Measurements from ENCODE around the gene SEMA4G. TPM values are rescaled to one million over a fixed set of nuclear protein-coding genes. Genes with fewer than 3 reads are reported as not detected.
A peak's percentile ranks its signal among the peaks of the same experiment; 100 is the strongest.

SEMA4G gene
- total RNA-seq, 1 experiment from 2014 or later: 8.5 TPM

GRCh38 chr10:100968863-100969186, 479 bp upstream of the SEMA4G start:
- Histone ChIP-seq H2AK5ac (ENCODE audit: insufficient read length, low read length) (no peak overlapping the region), H4K5ac (ENCODE audit: insufficient read length, low read depth, low read length) (no peak overlapping the region), H3K79me1 (ENCODE audit: insufficient read depth, low read depth, low read length, poor library complexity, severe bottlenecking) (no peaks in the 10 kb centered on the region), H3K56ac (ENCODE audit: insufficient read length, low read depth, low read length) (no peak overlapping the region), H2AFZ (ENCODE audit: low read length) (no peak overlapping the region), H2BK15ac (ENCODE audit: low read depth, low read length) (no peak overlapping the region), H3K18ac (ENCODE audit: insufficient read length, low read depth, low read length) (no peak overlapping the region), H4K20me1 (ENCODE audit: control insufficient read depth, insufficient read depth, insufficient read length) (no peaks in the 10 kb centered on the region), H2BK5ac (ENCODE audit: insufficient read length, low read length) (no peak overlapping the region), H2BK120ac (ENCODE audit: low read depth, low read length, poor library complexity, severe bottlenecking) (no peak overlapping the region), H3K14ac (ENCODE audit: insufficient read depth, low read length) (0 out of 2 replicates have a peak overlapping the region, but pooled peaks have one; percentile 26), H3K9me3 (ENCODE audit: control insufficient read depth, low read depth, low read length) (no peaks in the 10 kb centered on the region), H3K27ac (ENCODE audit: insufficient read length, low read depth, low read length) (no peak overlapping the region), H3K27me3 (ENCODE audit: insufficient read depth, low read length) (no peaks in the 10 kb centered on the region), H3K4me2 (ENCODE audit: insufficient read depth, insufficient read length, low read length) (peak overlapping the region; percentile 95), H2BK12ac (ENCODE audit: insufficient read length, low read depth, low read length) (no peak overlapping the region), H3K4ac (ENCODE audit: low read depth, low read length) (no peak overlapping the region), H3K23ac (ENCODE audit: insufficient read length, low read depth, low read length) (no peak overlapping the region), H3K23me2 (ENCODE audit: insufficient read length, low read depth, low read length, poor library complexity, severe bottlenecking) (peaks cover 12% of the 10 kb centered on the region), H2BK20ac (ENCODE audit: low read depth, low read length, poor library complexity, severe bottlenecking) (no peak overlapping the region), H3K4me1 (ENCODE audit: insufficient read depth, low read length) (no peaks in the 10 kb centered on the region), H3K9ac (ENCODE audit: extremely low read depth, insufficient read length, low read length) (no peak overlapping the region), H3K79me2 (ENCODE audit: insufficient read depth, low read length) (no peaks in the 10 kb centered on the region), H4K91ac (ENCODE audit: insufficient read length, low read depth, low read length) (no peak overlapping the region), H3T11ph (ENCODE audit: low read length) (no peak overlapping the region), H4K8ac (replicated peaks; ENCODE audit: insufficient read length, low read depth, low read length) (no peak overlapping the region)
- H3K27ac Mint-ChIP-seq: no peak overlapping the region
- no peak for DNase-seq
- no peak for TF ChIP-seq CTCF (conservative IDR thresholded peaks at IDR 0.05)
- peaks cover 32 to 34% of the 10 kb centered on the region in 2 experiments for H3K4me1 Mint-ChIP-seq
- no peaks in the 10 kb centered on the region; a peak in 1 of 5 replicates for H3K9me3 Mint-ChIP-seq
- H3K4me3 Mint-ChIP-seq: peak overlapping the region; percentile 66 to 84
- H3K27me3 Mint-ChIP-seq (ENCODE audit: low read depth): peaks cover 7% of the 10 kb centered on the region
- WGBS (ENCODE audit: extremely low coverage, insufficient read length, low lambda C conversion rate): no CpG with 5 or more reads among the region's 9 CpGs
- peaks cover 0 to 2% (median 0%) of the 10 kb centered on the region in 3 experiments; a peak in 1 of 7 replicates for H3K36me3 Mint-ChIP-seq (ENCODE audit: insufficient read depth in 1 of 3, low read depth in 3 of 3)
